Embryonic facial prominence (tissue), 1 donor: ENCODE measurements around the gene ARHGEF16.

Experiments
- DNase-seq: peaks from one replicate; pipeline ENCODE4 v3.0.0-alpha.2; 2016; ENCODE audit errors: extremely low spot score

Gene ARHGEF16

DNA sequence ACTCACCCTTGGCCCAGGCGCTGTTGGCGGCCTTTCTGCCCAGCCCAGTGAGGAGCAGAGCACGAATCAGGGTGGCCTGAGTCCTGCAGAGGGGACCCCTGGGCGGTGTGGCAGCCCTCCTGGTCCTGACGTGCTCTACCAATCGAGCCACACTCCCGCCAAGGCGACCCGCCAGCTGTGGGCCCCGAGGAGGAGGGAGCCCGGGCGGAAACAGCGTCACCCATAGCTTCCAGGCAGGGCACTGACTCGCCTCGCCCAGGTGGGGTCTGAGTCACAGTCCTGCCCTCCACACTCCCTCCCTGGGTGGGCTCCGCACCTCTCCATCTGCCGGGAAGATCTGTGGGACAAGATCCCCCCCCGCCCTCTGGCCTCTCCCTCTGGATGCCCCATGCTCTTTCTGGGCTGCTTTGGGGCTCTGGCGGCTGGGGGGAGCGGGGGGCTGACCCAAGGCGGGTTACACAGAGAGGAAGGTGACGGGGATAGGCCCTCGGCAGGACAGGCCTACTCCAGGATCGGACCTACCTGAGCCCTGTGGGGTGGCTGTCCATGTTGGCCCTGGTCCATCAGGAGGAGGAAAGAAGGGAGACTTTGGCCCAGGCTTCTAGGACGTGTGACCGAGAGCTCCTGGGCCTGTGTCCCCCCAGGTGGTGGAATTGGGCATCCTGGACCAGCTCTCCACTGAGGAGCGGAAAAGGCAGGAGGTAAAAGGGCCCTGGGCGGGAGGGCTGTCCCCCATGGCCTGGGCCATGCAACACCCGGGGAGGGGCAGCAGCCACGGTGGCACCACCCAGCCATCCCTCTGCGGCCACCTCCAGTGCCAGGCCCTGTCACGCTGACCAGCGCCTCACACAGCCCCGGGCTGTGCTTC, 14.0 kb downstream of the ARHGEF16 start:
- DNase-seq, result no peak

DNA sequence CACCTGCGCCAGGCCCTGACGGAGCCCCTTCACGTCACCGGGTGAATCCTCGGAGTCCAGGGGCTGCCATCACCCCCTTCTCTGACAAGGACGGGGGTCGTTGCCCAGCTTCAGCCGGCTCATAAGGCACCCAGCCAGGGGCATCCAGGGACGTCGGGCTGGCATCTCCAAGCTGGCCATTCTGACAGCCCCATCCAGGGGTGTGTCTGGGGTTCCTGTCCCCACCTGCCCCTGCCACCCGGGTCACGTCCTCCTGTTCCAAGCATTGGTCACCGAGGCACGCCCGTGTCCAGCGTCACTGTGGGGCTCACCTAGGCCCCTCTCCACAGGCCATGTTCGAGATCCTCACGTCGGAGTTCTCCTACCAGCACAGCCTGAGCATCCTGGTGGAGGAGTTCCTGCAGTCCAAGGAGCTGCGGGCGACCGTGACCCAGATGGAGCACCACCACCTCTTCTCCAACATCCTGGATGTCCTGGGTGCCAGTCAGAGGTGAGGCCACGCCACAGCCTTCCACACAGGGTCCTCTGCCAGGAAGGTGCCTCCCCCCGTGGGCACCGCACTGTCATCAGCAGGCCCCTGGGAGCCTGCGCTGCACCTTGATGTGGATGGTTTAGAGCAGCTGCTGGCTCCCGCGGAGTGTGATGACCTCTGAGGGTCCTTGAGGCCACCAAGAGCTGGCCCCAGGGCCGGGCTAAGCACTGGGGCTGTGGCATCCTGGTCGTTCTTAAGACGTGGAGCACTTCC, 14.8 kb downstream of the ARHGEF16 start:
- DNase-seq, result no peak

DNA sequence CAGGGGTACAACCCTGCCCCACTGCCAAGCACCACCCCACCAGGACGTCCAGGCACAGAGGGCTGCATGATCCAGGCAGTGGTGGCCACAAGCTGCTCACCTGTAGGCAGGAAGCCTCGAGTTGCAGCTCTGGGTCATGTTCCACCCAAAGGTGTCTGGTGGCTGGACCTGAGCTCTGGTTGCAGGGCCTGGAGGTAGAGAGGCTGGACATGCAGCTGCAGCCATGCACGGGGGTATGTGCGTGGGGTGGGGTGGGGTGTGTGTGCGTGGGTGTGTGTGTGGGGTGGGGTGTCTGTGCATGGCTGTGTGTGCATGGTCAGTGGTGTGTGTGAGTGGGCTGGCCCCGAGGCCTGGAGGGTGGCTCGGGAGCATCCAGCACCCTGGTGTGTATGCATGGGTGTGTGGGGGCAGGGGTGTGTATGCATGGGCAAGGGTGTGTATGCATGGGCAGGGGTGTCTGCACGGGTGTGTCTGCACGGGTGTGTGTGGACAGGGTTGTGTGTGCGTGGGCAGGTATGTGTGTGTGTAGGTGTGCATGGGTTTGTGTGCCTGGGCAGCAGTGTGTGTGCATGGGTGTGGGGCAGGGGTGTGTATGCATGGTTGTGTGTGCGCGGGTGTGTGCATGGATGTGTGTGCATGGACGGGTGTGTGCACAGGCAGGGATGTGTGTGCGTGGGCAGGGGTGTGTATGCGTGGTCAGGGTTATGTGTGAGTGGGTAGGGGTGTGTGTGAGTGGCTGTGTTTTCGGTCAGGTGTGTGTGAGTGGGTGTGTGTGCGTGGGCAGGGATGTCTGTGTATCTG, 15.6 kb downstream of the ARHGEF16 start:
- no peak for DNase-seq

DNA sequence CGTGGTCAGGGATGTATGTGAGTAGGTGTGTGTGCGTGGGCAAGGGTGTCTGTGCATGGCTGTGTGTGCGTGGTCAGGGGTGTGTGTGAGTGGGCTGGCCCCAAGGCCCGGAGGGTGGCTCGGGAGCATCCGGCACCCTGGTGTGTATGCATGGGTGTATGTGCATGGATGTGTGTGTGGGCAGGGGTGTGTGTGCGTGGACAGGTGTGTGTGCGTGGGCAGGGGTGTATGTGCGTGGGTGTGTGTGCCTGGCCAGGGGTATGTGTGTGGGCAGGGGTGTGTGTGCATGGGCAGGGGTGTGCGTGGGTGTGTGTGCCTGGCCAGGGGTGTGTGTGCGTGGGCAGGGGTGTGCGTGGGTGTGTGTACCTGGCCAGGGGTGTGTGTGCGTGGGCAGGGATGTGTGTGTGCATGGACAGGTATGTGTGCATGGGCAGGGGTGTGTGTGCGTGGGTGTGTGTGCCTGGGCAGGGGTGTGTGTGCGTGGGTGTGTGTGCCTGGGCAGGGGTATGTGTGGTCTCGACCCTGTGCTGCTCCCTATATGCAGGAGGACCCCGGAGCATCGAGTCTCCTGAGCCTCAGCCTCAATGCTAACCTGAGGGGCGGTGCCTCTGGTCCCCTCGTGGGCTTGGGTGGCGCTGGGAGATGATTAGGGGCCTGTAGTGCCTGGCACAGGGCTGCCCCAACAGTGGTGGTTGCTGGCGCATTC, 16.3 kb downstream of the ARHGEF16 start:
- no peak for DNase-seq

DNA sequence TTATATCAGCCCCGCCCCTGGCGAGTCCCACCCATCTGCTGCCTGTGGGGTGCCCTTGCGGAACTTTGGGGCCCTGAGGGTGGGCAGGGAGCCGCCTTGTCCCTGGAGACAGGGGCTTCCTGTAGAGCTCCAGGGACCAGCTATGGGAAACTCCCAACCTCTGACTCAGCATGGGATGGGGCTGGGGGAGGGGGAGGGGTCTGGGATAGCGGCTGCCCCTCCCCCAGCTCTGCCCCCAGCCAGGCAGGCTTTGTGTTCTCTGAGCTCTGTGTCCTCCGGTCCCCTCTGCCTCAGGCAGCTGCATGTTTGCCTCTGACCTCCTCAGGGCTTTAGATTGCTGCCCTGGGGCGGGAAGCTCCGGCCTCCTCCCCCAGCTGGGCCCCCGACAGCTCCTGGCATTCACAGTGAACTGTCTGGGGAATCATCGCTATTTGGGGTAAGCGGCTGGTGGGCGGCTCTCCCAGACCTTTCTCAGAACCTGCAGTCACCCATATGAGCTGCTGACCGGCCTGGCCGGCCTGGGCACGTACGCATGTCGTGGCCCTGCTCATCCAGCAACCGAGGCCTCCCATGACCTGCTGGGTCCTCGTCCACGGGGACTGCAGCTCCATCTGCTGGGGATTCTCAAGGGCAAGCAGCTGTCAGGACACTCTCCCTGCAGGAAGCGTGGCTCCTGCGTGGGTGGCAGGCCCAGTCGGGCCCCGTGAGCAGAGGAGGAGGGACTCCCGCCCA, 17.1 kb downstream of the ARHGEF16 start:
- no peak for DNase-seq

DNA sequence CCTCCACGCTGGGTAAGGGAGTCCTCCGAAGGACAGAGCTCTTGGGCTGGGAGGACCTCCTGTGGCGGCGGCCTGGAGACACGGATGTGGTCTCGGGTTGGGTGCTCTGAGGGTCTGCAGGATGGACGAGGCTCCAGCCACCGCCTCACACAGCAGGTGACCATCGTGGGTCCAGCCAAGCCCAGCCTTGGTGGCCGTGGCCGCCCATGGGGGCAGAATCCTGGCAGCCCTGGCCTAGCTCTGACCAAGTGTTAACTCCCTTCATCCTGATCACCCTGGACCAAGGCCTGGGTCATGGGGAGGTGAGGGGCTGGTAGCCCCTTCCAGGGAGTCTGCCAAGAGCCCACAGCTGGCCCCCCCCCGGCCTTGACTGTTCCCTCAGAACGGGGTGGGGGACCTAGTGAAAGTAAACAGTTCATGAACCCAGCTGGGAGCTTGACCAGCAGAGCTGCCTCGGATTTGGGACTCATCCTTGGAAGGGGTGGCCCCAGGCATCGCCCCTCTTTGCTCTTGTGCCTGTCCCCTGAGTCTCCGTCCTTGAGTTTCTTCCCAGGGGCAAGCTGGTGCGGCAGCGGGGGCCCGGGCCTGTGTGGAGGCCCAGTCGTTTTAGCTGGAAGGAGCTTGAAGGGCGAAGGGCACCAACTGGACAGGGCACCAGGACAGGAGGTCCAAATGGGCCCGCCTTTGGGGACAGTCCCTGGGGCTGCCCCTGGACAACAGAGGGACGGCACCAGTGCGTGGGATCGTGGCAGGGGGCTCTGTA, 17.8 kb downstream of the ARHGEF16 start:
- no peak for DNase-seq

DNA sequence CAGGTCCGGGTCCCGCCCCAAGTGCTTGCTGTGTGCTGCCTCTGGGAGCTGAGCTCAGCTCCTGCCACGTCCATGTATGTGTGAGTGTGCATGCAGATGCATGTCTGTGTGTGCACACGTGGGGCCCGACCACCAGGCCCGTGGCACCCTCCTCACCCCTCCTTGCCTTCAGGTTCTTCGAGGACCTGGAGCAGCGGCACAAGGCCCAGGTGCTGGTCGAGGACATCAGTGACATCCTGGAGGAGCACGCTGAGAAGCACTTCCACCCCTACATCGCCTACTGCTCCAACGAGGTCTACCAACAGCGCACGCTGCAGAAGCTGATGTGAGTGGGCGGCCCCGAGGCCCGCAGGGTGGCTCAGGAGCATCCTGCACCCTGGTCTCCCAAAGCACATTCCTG, 18.4 kb downstream of the ARHGEF16 start:
- DNase-seq, result no peak

DNA sequence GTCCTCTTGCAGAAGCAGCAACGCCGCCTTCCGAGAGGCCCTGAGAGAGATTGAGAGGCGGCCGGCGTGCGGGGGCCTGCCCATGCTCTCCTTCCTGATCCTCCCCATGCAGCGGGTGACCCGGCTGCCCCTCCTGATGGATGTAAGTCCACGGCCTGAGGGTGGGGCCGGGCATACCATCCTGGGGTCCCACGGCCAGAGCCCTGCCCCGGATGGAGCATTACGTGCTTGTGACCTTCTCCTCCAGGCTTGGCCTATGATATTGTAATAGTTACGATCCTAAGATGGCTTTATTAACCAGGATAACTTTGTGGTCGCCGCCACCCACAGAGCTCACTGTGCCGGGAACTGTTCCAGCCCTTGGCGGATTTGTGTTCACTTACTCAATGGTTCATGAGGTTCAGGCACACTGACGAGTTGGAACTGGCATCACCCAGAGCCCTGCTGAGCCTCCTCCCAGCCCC, 18.9 kb downstream of the ARHGEF16 start:
- DNase-seq, result no peak

DNA sequence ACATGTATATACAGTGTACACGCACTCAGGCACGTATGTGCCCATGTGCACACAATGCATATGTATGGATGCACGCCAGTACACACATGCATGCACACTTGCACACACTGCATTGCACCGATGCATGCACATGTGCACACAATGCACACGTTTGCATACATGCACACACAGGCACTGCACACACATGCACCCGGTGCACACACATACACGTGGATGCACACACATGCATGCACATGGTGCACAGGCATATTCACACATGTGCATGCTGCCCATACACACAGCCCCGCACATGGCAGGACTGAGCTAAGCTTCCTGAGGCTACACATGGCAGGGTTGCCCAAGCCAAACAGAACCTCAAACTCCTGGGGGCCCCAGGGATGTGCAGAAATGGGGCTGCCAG, 19.6 kb downstream of the ARHGEF16 start:
- no peak for DNase-seq

DNA sequence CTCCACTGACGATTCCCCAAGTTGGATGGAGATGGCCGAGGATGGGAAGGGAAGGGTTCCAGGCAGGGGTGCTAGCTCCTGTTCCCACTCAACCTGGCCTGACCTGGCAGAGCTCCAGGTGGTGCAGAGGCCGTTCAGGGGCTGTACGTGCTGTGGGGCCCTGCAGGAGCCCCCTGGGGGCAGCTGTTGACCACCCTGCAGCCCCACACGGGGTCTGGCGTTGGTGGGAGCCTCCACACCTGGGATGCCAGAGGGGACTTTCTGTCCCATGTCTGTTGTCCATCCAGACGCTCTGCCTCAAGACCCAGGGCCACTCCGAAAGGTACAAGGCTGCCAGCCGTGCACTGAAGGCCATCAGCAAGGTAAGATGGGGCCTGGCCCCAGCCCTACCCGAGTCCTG, 20.0 kb downstream of the ARHGEF16 start:
- no peak for DNase-seq

DNA sequence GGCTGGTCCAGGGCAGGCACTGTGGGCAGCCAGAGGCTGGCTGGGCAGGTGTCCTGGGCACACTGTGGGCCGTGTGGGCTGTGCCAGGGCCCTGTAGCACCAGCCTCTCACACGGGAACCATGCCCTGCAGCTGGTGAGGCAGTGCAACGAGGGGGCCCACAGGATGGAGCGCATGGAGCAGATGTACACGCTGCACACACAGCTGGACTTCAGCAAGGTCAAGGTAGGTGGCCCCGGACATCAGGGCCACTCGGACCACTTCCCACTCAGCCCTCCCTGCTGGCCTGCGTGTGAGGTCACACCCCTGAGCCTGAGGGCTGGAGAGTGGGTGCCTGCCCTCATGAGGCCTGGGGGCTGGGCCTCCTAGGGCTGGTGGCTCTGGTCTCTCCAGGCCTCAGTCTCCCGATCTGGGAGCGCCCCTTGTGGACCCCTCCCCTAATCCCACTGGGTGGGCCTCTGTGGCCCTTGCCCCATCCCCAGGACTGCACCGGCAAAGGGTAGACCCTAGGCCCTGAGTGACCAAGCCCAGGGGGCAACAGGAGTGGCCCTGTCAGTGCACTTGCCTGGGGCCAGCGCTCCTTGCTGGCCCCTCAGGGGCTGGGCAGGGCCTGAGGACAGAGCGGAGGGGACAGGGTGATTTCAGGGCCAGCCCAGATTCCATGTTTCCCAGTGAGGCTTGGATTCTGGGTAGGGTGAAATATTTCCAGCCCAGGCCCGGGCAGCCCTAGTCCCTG, 21.5 kb downstream of the ARHGEF16 start:
- no peak for DNase-seq

DNA sequence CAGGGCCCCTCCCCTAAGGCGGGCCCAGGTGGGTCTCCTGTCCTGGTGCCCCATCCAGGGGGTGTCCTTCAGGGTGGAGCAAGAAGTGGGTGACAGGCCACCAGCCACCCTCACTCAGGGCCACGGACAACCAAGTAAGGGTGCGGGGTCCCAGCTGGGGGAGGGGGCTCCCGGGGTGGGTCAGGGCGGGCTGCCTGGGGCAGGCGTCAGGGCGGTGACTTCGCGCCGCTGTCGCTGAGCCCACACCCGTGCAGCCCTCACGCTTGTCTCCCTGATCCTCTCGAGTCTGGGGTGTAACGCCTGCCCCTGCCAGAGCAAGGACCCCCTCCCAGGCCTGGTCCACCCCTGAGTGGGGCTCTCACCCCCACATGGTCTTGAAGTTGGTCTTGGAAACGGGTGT, 22.2 kb downstream of the ARHGEF16 start:
- DNase-seq, result no peak

DNA sequence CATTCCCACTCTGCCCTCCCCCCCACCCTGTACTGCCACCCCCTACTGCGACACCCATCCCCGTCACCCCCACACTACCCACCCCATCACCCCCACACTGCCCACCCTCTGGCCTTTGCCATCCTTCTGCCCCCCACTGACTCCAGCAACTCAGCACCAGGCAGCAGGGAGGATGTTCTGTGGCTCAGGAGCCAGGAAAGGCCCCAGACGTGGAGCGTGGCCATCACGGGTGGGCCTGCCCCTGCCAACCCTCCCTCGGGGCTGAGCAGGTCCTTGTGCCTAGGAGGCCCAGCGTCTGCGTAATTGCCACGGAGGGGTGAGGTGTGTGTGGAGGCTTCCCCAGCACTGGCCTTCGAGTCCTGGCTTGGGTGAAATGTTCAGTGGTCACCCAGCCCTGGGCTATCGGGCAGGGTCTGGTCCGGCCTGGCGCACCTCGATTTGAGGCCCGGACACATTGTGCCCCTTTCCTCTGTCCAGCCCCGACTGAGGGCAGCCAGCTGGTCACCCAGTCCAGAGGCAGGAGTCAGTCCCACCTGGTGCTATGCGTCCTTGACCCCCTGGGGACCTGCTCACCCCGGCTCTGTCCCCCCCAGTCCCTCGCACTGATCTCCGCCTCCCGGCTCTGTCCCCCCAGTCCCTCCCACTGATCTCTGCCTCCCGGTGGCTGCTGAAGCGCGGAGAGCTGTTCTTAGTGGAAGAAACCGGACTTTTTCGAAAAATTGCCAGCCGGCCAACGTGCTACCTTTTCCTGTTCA, 23.0 kb downstream of the ARHGEF16 start:
- no peak for DNase-seq

DNA sequence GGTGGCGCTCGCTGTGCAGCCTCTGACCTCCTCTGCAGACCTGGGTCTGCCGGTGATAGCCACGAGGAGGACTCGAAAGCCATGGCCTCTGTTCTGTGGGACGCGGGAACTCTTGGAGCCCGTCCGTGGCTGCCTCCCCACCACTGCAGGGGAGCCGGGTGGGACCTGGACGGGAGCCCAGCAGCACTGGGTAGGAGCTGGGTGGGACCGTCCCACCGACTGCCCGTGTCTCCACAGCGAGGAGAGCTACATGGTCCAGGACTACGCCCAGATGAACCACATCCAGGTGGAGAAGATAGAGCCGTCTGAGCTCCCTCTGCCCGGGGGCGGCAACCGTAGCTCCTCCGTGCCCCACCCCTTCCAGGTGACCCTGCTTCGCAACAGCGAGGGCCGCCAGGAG, 23.7 kb downstream of the ARHGEF16 start:
- DNase-seq, result no peak

DNA sequence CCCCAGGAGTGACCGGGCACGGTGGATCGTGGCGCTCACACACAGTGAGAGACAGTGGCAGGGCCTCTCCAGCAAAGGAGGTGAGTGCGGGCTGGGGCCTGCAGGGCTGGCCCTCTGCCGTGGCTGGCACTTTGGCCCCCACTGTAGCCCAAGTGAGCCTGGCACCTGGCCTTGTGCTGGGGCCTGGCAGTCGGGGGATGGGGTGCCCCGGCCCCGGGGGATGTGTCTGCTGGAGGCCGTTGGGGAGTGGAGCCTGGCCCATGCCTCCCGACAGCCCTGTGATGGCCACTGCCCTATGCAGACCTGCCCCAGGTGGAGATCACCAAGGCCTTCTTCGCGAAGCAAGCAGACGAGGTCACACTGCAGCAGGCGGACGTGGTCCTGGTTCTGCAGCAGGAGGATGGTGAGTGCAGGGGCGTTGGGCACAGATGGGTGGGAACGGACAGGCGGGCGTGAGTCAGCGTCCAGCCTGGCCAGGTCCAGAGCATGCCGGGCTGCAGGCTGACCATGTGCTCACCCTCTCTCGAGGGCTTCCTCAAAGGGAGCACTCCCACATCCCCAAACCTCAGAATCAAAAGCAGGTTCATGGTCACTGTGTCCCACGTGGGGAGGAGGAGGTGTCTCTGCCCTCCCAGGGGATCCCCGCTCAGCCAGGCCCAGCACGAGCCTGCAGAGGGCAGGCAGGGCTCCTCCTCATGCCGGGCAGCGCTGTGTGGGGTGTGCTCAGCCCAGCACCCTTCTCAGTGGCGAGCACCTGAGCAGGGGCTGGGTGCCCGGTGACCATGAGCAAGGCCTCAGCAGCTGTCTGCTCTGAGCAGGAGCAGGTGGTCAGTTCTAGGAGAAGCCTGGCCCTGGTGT, 25.3 kb downstream of the ARHGEF16 start:
- no peak for DNase-seq

DNA sequence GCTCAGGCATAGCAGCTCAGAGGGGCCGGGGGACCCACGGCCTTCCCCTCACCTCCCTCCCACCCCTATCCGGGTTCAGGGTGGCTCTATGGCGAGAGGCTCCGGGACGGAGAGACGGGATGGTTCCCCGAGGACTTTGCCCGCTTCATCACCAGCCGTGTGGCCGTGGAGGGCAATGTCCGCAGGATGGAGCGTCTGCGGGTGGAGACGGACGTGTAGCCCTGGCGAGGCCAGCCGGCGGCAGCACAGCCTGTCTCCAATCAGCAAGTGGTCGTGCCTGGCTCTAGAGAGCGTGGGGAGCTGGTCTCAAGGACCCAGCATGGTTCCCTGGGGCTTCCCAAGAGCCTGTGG, 25.9 kb downstream of the ARHGEF16 start:
- no peak for DNase-seq

DNA sequence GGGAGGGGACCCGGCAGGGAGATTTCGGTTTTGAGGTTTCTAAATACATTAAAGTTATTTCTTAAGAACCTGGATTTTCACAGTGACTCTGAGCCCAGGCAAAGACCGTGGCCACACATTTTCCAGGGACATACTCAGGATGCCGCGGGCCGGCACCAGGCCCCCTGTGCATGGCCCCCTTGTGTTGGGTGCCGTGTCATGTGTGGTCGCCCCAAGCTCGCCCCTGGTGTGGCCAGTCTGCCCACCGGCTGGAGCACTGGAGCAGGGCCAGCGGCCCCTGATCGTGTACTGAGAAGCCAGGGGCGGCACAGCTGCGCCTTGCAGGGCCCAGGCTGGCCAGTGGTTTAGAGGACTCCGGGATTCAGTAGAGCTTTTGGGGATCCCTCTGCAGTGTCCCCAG, 26.6 kb downstream of the ARHGEF16 start:
- DNase-seq, result no peak

DNA sequence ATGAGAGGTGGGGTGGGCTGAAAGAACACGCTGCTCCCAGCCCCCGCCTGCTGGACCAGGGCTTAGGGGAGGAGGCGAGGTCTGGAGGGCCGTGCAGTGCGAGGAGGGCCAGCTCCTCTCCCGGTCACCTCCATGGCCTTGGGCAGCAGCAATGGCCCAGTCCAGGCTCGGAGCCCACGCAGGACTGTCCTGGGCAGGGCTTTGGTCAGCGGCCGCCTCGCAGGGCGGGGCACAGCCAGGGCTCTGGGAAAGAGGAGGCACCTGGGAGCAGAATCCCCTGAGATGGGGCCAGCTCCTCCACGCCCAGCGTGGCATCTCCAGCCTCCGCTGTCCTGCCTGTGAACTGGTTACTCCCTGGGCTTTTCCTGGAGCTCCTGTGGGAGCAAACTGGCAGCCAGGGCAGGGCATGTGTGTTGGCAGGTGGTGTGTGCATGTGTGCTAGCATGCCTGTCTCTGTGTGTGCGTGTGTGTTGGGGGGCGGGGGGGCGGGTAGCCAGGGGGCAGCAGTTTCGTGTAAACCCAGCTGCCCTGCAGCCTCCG, 27.4 kb downstream of the ARHGEF16 start:
- no peak for DNase-seq
